ENCODE data around the gene CIBAR2.

CIBAR2 gene

GRCh38 chr16:85112364-85112763 is at the start of gene CIBAR2:
TSS of gene CIBAR2 (minus strand) at chr16:85112472. CDS start at chr16:85112352, 120 bp downstream.
- DNase-seq: no peak

- DNase-seq: no peak
Observed at GRCh38 chr16:85159179-85159980, 47.1 kb upstream of the CIBAR2 start.

GRCh38 chr16:85158743-85159178 is 46.5 kb upstream of the CIBAR2 start:
- no peak for DNase-seq

- DNase-seq: no peak
Observed at GRCh38 chr16:85157813-85158742, 45.8 kb upstream of the CIBAR2 start.

- DNase-seq: no peak
Observed at GRCh38 chr16:85157372-85157771, 45.1 kb upstream of the CIBAR2 start.

GRCh38 chr16:85156869-85157268 is 44.6 kb upstream of the CIBAR2 start:
- DNase-seq: no peak

- no peak for DNase-seq
Observed at GRCh38 chr16:85156440-85156839, 44.2 kb upstream of the CIBAR2 start.

GRCh38 chr16:85153656-85154091 is 41.4 kb upstream of the CIBAR2 start:
- DNase-seq: no peak

GRCh38 chr16:85153046-85153445 is 40.8 kb upstream of the CIBAR2 start:
- no peak for DNase-seq

- no peak for DNase-seq
Observed at GRCh38 chr16:85152414-85153030, 40.2 kb upstream of the CIBAR2 start.

GRCh38 chr16:85151603-85152413 is 39.5 kb upstream of the CIBAR2 start:
- DNase-seq: no peak

- DNase-seq: no peak
Observed at GRCh38 chr16:85151079-85151602, 38.9 kb upstream of the CIBAR2 start.

- no peak for DNase-seq
Observed at GRCh38 chr16:85150331-85150940, 38.2 kb upstream of the CIBAR2 start.

- no peak for DNase-seq
Observed at GRCh38 chr16:85149776-85150175, 37.5 kb upstream of the CIBAR2 start.

GRCh38 chr16:85148931-85149330 is 36.7 kb upstream of the CIBAR2 start:
- no peak for DNase-seq

- no peak for DNase-seq
Observed at GRCh38 chr16:85146922-85147651, 34.8 kb upstream of the CIBAR2 start.

- no peak for DNase-seq
Observed at GRCh38 chr16:85146532-85146797, 34.2 kb upstream of the CIBAR2 start.

- DNase-seq: no peak
Observed at GRCh38 chr16:85145734-85146531, 33.7 kb upstream of the CIBAR2 start.

- no peak for DNase-seq
Observed at GRCh38 chr16:85145188-85145587, 32.9 kb upstream of the CIBAR2 start.
